HUES6 (cell line): ENCODE measurements around the gene VANGL2.

Experiments
- H3K27ac ChIP-seq: 2 replicates; pipeline ENCODE4 v1.7.0; 2013; ENCODE audit warnings: low read depth, mild to moderate bottlenecking, low read length, inconsistent platforms
- H3K27me3 ChIP-seq: 2 replicates; pipeline ENCODE4 v1.6.1; 2013; ENCODE audit warnings: low read length; ENCODE audit not compliant: control insufficient read depth, insufficient read depth
- H3K36me3 ChIP-seq: 2 replicates; pipeline ENCODE4 v1.6.1; 2013; ENCODE audit warnings: low read length; ENCODE audit not compliant: control insufficient read depth, insufficient read depth
- H3K4me1 ChIP-seq: 2 replicates; pipeline ENCODE4 v1.6.1; 2013; ENCODE audit warnings: low read length; ENCODE audit not compliant: control insufficient read depth, insufficient read depth
- H3K4me3 ChIP-seq: 2 replicates; pipeline ENCODE4 v1.5.1; 2013; ENCODE audit warnings: low read depth, low read length
- H3K9ac ChIP-seq: one replicate; pipeline ENCODE4 v1.6.1; 2013; ENCODE audit warnings: mild to moderate bottlenecking, low read length
- H3K9me3 ChIP-seq: 2 replicates; pipeline ENCODE4 v1.6.1; 2013; ENCODE audit warnings: low read depth, low read length; ENCODE audit not compliant: control insufficient read depth, insufficient read depth

VANGL2 gene

DNA sequence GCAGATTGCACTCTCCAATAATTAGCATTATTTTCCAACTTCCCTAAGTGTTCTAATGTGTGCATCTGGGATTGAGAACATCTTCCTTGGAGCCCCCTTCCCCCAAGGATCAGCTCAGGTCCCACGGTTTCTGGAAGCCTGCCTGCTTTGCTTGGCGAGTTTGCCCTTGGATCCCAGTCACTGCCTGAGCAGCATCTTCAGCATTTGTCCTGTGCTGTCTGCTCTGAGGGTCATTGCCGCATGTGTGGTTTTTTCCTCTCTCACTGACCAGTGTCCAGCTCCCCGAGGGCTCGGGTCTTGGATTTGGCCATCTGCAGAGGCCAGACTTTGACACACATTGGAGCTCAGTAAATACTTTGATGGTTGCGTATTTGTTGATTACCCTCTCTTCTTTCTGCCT lies 18.1 kb downstream of the VANGL2 start:
- Histone ChIP-seq H3K27me3 (no peaks in the 10 kb centered on the region), H3K27ac (no peak overlapping the region), H3K9ac (no peak overlapping the region), H3K9me3 (no peaks in the 10 kb centered on the region), H3K4me3 (no peak overlapping the region), H3K4me1 (peaks cover 10% of the 10 kb centered on the region; the same call in 1 of the 2 replicates), H3K36me3 (peaks cover 74% of the 10 kb centered on the region)

DNA sequence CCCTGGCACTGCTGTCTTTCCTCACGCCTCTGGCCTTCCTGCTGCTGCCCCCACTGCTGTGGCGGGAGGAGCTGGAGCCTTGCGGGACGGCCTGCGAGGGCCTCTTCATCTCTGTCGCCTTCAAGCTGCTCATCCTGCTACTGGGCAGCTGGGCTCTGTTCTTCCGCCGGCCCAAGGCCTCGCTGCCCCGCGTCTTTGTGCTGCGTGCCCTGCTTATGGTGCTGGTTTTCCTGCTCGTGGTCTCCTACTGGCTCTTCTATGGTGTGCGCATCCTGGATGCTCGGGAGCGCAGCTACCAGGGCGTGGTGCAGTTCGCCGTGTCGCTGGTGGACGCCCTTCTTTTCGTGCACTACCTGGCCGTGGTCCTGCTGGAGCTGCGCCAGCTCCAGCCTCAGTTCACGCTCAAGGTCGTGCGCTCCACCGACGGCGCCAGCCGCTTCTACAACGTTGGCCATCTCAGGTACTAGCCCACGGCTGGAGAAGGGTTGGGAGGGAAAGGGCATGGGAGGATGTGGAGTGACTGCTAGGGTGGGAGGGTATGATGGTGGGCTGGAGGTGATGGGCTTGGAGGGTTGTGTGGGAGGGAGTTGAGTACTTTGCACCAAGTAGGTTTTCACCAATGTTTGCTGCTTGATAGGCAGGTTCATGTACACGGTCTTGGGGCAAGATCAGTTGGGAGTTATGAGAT lies 18.9 kb downstream of the VANGL2 start:
- Histone ChIP-seq H3K27me3 (no peaks in the 10 kb centered on the region), H3K4me3 (no peak overlapping the region), H3K4me1 (peaks cover 2% of the 10 kb centered on the region; the same call in 1 of the 2 replicates), H3K36me3 (peaks cover 82% of the 10 kb centered on the region), H3K9ac (no peak overlapping the region), H3K9me3 (no peaks in the 10 kb centered on the region), H3K27ac (no peak overlapping the region)

- H3K9me3 ChIP-seq: no peaks in the 10 kb centered on the region
- H3K27ac ChIP-seq: no peak overlapping the region
- H3K9ac ChIP-seq: no peak overlapping the region
- H3K4me1 ChIP-seq: no peaks in the 10 kb centered on the region
- peaks cover 87% of the 10 kb centered on the region for H3K36me3 ChIP-seq
- no peaks in the 10 kb centered on the region for H3K27me3 ChIP-seq
- H3K4me3 ChIP-seq: no peak overlapping the region
Observed at GRCh38 chr1:160419838-160420169, 19.4 kb downstream of the VANGL2 start.

DNA sequence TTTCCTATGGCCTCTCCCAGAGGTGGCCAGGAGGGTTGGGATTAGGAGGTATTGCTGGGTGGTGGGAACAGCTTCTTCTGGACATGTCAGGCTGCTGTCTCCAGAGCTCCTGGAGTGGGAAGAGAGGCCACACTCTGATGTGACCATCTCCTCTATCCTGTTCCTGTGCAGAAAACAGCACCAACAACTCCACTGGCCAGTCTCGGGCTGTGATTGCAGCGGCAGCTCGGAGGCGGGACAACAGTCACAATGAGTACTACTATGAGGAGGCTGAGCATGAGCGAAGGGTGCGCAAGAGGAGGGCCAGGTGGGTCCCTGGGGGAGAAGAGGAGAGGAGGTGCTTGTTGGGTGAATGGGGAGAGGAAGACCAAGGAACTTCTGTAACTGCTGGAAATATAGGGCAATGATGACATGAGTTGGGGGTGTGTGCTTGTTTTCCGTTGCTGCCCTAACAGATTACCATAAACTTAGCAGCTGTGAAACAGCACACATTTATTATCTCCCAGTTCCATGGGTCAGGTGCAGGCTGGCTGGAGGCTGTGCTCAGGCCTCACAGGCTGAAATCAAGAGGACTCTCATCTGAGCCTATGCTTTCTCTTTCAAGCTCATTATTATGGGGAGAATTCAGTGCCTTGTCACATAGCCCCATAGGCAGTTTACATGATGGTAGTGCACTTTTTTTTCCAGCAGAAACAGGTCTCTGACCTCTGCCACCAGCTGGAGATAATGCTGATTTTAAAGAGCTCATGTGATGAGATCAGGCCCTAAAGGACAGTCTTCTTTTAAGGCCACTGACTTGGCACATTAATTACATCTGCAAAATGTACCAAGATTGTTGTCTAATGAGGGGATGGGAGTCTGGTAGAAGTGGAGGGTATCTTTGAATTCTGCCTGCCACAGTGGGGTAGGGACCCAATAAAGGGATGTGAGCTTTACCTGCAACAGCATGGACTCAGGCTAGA lies 20.8 kb downstream of the VANGL2 start:
- Histone ChIP-seq H3K9ac (no peak overlapping the region), H3K27ac (no peak overlapping the region), H3K9me3 (no peaks in the 10 kb centered on the region), H3K36me3 (peaks cover 88% of the 10 kb centered on the region), H3K4me3 (no peak overlapping the region), H3K4me1 (no peaks in the 10 kb centered on the region), H3K27me3 (no peaks in the 10 kb centered on the region)

DNA sequence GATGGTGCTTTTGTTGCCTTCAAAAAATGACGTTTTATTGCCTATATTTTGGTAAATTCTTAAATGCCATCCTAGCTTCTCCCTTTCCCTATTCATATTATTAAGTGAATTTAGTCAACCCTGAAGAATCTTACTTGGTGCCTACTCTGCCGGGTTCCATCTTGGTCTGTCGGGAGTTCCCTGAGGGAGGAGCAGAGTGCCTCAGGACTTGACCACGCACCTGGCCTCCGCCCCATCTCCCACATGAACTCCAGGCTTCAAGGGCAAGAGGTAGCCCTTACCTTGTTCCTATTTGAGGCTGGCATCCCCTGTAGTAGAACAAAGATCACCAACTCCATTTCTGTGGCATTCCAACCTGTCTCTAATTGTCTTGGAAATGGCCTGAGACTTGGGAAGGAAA lies 21.5 kb downstream of the VANGL2 start:
- H3K4me1 ChIP-seq: no peaks in the 10 kb centered on the region
- peaks cover 92% of the 10 kb centered on the region for H3K36me3 ChIP-seq
- no peak overlapping the region for H3K27ac ChIP-seq
- H3K9ac ChIP-seq: no peak overlapping the region
- no peaks in the 10 kb centered on the region for H3K9me3 ChIP-seq
- H3K27me3 ChIP-seq: no peaks in the 10 kb centered on the region
- no peak overlapping the region for H3K4me3 ChIP-seq

DNA sequence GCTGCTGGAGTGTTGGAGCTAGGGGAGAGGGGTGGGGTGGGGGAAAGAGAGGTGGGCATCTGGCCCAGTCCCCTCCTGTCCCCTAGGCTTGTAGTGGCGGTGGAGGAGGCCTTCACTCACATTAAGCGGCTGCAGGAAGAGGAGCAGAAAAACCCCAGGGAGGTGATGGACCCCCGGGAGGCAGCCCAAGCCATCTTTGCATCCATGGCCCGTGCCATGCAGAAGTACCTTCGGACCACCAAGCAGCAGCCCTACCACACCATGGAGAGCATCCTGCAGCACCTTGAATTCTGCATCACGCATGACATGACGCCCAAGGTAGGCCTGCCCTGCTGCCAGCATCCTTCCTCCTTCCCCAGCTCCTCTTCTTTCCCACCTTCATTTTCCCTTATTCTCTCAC lies 23.6 kb downstream of the VANGL2 start:
- Histone ChIP-seq H3K27me3 (no peaks in the 10 kb centered on the region), H3K27ac (no peak overlapping the region), H3K36me3 (peaks cover 84% of the 10 kb centered on the region), H3K4me1 (peaks cover 7% of the 10 kb centered on the region; the same call in 1 of the 2 replicates), H3K4me3 (no peak overlapping the region), H3K9me3 (no peaks in the 10 kb centered on the region), H3K9ac (no peak overlapping the region)

DNA sequence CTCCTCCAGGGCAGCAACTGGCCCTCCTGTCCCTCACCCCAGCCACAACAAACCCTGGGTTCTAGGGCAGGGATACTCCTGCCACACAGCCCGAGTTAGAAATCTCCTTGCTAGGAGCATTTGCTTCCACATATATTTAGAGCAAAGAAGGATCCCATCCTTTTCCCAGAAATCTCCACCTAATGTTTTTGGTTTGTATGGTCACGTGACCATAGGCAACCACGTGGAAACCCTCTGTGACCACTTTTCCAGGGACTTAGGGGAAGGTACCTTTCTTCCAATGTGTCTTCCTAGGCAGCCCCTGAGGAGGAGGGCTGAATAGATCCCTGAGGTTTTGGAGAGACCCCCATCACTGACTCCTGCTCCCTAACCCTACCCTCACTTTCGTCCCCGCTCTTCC lies 25.5 kb downstream of the VANGL2 start:
- Histone ChIP-seq H3K4me3 (no peak overlapping the region), H3K27ac (no peak overlapping the region), H3K27me3 (no peaks in the 10 kb centered on the region), H3K4me1 (peaks cover 8% of the 10 kb centered on the region; the same call in 1 of the 2 replicates), H3K36me3 (peaks cover 66% of the 10 kb centered on the region), H3K9ac (no peak overlapping the region), H3K9me3 (no peaks in the 10 kb centered on the region)

GRCh38 chr1:160427625-160428024 lies 27.3 kb downstream of the VANGL2 start:
- no peaks in the 10 kb centered on the region for H3K9me3 ChIP-seq
- peaks cover 8% of the 10 kb centered on the region; the same call in 1 of the 2 replicates for H3K4me1 ChIP-seq
- no peaks in the 10 kb centered on the region for H3K27me3 ChIP-seq
- H3K9ac ChIP-seq: no peak overlapping the region
- H3K36me3 ChIP-seq: peaks cover 48% of the 10 kb centered on the region
- no peak overlapping the region for H3K4me3 ChIP-seq
- H3K27ac ChIP-seq: no peak overlapping the region

- Histone ChIP-seq H3K9ac (no peak overlapping the region), H3K9me3 (no peaks in the 10 kb centered on the region), H3K27me3 (no peaks in the 10 kb centered on the region), H3K27ac (no peak overlapping the region), H3K4me3 (no peak overlapping the region), H3K4me1 (peaks cover 8% of the 10 kb centered on the region; the same call in 1 of the 2 replicates), H3K36me3 (peaks cover 46% of the 10 kb centered on the region)
Observed at GRCh38 chr1:160428053-160428452, 27.7 kb downstream of the VANGL2 start.

GRCh38 chr1:160428655-160429054 lies 28.3 kb downstream of the VANGL2 start:
- H3K9ac ChIP-seq: no peak overlapping the region
- no peak overlapping the region for H3K4me3 ChIP-seq
- no peaks in the 10 kb centered on the region for H3K9me3 ChIP-seq
- H3K27ac ChIP-seq: no peak overlapping the region
- H3K4me1 ChIP-seq: peaks cover 8% of the 10 kb centered on the region; the same call in 1 of the 2 replicates
- H3K36me3 ChIP-seq: peaks cover 40% of the 10 kb centered on the region
- H3K27me3 ChIP-seq: no peaks in the 10 kb centered on the region

GRCh38 chr1:160429125-160429561 lies 28.8 kb downstream of the VANGL2 start:
- Histone ChIP-seq H3K4me1 (peaks cover 8% of the 10 kb centered on the region; the same call in 1 of the 2 replicates), H3K4me3 (no peak overlapping the region), H3K27ac (no peak overlapping the region), H3K36me3 (peaks cover 35% of the 10 kb centered on the region), H3K27me3 (no peaks in the 10 kb centered on the region), H3K9ac (no peak overlapping the region), H3K9me3 (no peaks in the 10 kb centered on the region)
